K562 (cell line): Measurements from ENCODE around the gene IRX1. TPM values are rescaled to one million over a fixed set of nuclear protein-coding genes. Genes with fewer than 3 reads are reported as not detected.

ENCODE experiments used
- ATAC-seq: fragments of 200-7000 bp; cut with Tn5 transposase; 3 replicates; pipeline ENCODE4 v1.9.1; 2020; ENCODE audit warnings: moderate library complexity
- BruUV-seq: library from RNA; stranded (reverse); fragments of 400-500 nt; replicated peaks from 2 replicates; lab custom pipeline; 2021; lab: Mats Ljungman, UMichigan
- CTCF ChIA-PET: fragments of 300-600 bp; formaldehyde crosslinking; extraction: SDS; loops from one replicate; lab custom pipeline; 2021; ENCODE audit warnings: low intra/inter-chr PET ratio; lab: Yijun Ruan, JAX
- POLR2A ChIA-PET: fragments of 300-600, 350-650 bp; sonication (Branson Sonifier 250); formaldehyde crosslinking; extraction: SDS; loops from one replicate; lab custom pipeline; 2021; ENCODE audit warnings: antibody characterized with exemption, inconsistent platforms; lab: Yijun Ruan, JAX
- DNase-seq, 4 experiments: peaks; one replicate each; pipeline versions ENCODE4 v3.0.0 to v3.0.0-alpha.2; 2011 to 2018; ENCODE audit warnings: low spot score in 3 of 4, mixed read lengths in 3 of 4; ENCODE audit errors: extremely low read depth in 1 of 4
- FAIRE-seq: peaks from 2 replicates; lab custom pipeline; 2011; peaks lifted over from hg19 to GRCh38; lab: Jason Lieb, UNC
- H2AFZ ChIP-seq: 2 replicates; pipeline ENCODE4 v1.6.0; 2011; ENCODE audit warnings: low read depth, low read length, control low read depth, inconsistent platforms
- H3K27ac ChIP-seq: fragments of 200-600 bp; 3 replicates; pipeline ENCODE4 v1.8.0; 2011; ENCODE audit warnings: low read depth, mild to moderate bottlenecking, control low read depth, inconsistent platforms, low read length, moderate library complexity, mixed read lengths; ENCODE audit errors: extremely low read depth
- H3K27me3 ChIP-seq, 2 experiments: fragments of 300-600 bp in 1 of 2; 2 replicates in 1 of 2; 3 replicates in 1 of 2; pipeline versions ENCODE4 v1.6.0 to v1.8.0; 2011; ENCODE audit warnings: inconsistent platforms in 2 of 2, low read length in 2 of 2, mild to moderate bottlenecking in 1 of 2, mixed read lengths in 1 of 2, moderate library complexity in 1 of 2; ENCODE audit not compliant: control insufficient read depth in 2 of 2, insufficient read depth in 2 of 2
- H3K36me3 ChIP-seq: fragments of 300-600 bp; 3 replicates; pipeline ENCODE4 v1.8.0; 2011; ENCODE audit warnings: mild to moderate bottlenecking, low read length, inconsistent platforms; ENCODE audit not compliant: control insufficient read depth, insufficient read depth
- H3K4me1 ChIP-seq, 2 experiments: fragments of 200-600 bp in 1 of 2; replicated peaks in 1 of 2; 2 replicates in 1 of 2; 3 replicates in 1 of 2; pipeline versions ENCODE4 v1.5.1 to v1.8.0; 2011; ENCODE audit warnings: inconsistent platforms in 2 of 2, low read length in 2 of 2, mild to moderate bottlenecking in 1 of 2, mixed read lengths in 1 of 2, moderate library complexity in 1 of 2; ENCODE audit not compliant: control insufficient read depth in 2 of 2, insufficient read depth in 2 of 2
- H3K4me2 ChIP-seq: 2 replicates; pipeline ENCODE4 v1.6.1; 2011; ENCODE audit warnings: low read length, control low read depth, inconsistent platforms, mixed read lengths; ENCODE audit not compliant: insufficient read depth
- H3K4me3 ChIP-seq: fragments of 200-600 bp; sonication (generic), shearing (Covaris generic); 2 replicates; pipeline ENCODE4 v1.5.1; 2016; ENCODE audit warnings: control low read depth, inconsistent platforms
- H3K79me2 ChIP-seq: fragments of 200-600 bp; 3 replicates; pipeline ENCODE4 v1.8.0; 2011; ENCODE audit warnings: low read length, inconsistent platforms; ENCODE audit not compliant: control insufficient read depth, insufficient read depth
- H3K9ac ChIP-seq, 2 experiments: 2 replicates each; pipeline versions ENCODE4 v1.6.0 to v1.6.1; 2011; ENCODE audit warnings: low read depth in 2 of 2, low read length in 2 of 2, control low read depth in 1 of 2, inconsistent platforms in 1 of 2, mild to moderate bottlenecking in 1 of 2, mixed read lengths in 1 of 2; ENCODE audit not compliant: insufficient read depth in 1 of 2
- H3K9me1 ChIP-seq: one replicate; pipeline ENCODE4 v1.6.0; 2011; ENCODE audit warnings: inconsistent platforms, mild to moderate bottlenecking, low read length, moderate library complexity; ENCODE audit not compliant: control insufficient read depth, insufficient read depth
- H3K9me3 ChIP-seq: replicated peaks from 2 replicates; pipeline ENCODE4 v1.5.1; 2011; ENCODE audit warnings: low read depth, low read length, inconsistent platforms; ENCODE audit not compliant: control insufficient read depth, insufficient read depth
- H4K20me1 ChIP-seq: replicated peaks from 2 replicates; pipeline ENCODE4 v1.6.1; 2011; ENCODE audit warnings: low read length, inconsistent platforms, mixed read lengths; ENCODE audit not compliant: control insufficient read depth, insufficient read depth
- BHLHE40 ChIP-seq: IDR thresholded peaks from 2 replicates; pipeline ENCODE4 v1.6.1; 2011; ENCODE audit warnings: low read length, improper control_type of control experiment
- CREB3 ChIP-seq: fragments of 450-650 bp; conservative IDR thresholded peaks from 2 replicates; pipeline ENCODE4 v1.6.1; 2016; ENCODE audit warnings: missing genetic modification characterization, low read depth, mild to moderate bottlenecking, missing compliant biosample characterization, moderate library complexity
- E2F1 ChIP-seq: sonication (generic); formaldehyde crosslinking; IDR thresholded peaks from 2 replicates; pipeline ENCODE4 v1.8.1; 2023; ENCODE audit warnings: mild to moderate bottlenecking, missing genetic modification reagents, moderate library complexity
- E4F1 ChIP-seq: fragments of 250-450 bp; sonication (Bioruptor Pico); IDR thresholded peaks from 2 replicates; pipeline ENCODE4 v1.5.0; 2021; ENCODE audit warnings: mild to moderate bottlenecking, borderline replicate concordance
- GTF2B ChIP-seq: IDR thresholded peaks from 2 replicates; pipeline ENCODE4 v1.6.1; 2011; ENCODE audit not compliant: insufficient read length; ENCODE audit errors: extremely low read depth
- HDAC2 ChIP-seq: fragments of 450-650 bp; IDR thresholded peaks from 2 replicates; pipeline ENCODE4 v1.6.1; 2016; ENCODE audit warnings: mild to moderate bottlenecking
- HNRNPL ChIP-seq: fragments of 200-400 bp; formaldehyde crosslinking; IDR thresholded peaks from 2 replicates; pipeline ENCODE4 v1.6.1; 2017; ENCODE audit warnings: low read depth, mild to moderate bottlenecking, low read length
- MLX ChIP-seq, 2 experiments: fragments of 450-650 bp in 1 of 2; sonication (generic) in 1 of 2; formaldehyde crosslinking; conservative IDR thresholded peaks; 2 replicates each; pipeline versions ENCODE4 v1.4.0 to v1.8.1; 2020 to 2022; ENCODE audit warnings: mild to moderate bottlenecking in 1 of 2, missing genetic modification reagents in 1 of 2
- NCOA4 ChIP-seq: fragments of 450-650 bp; IDR thresholded peaks from 2 replicates; pipeline ENCODE4 v1.6.1; 2018; ENCODE audit warnings: mild to moderate bottlenecking; ENCODE audit not compliant: partially characterized antibody
- NFYB ChIP-seq: IDR thresholded peaks from 2 replicates; pipeline ENCODE4 v1.6.1; 2011; ENCODE audit warnings: mild to moderate bottlenecking, moderate library complexity; ENCODE audit not compliant: insufficient read length; ENCODE audit errors: extremely low read depth
- POLR2G ChIP-seq: fragments of 200-400 bp; formaldehyde crosslinking; IDR thresholded peaks from 2 replicates; pipeline ENCODE4 v1.6.1; 2017; ENCODE audit warnings: low read depth, mild to moderate bottlenecking, antibody characterized with exemption, low read length, moderate library complexity
- SMAD1 ChIP-seq: fragments of 150-350 bp; IDR thresholded peaks from 2 replicates; pipeline ENCODE4 v1.6.1; 2014; ENCODE audit warnings: low read length, low read depth; ENCODE audit not compliant: partially characterized antibody
- USF1 ChIP-seq: sonication (generic); formaldehyde crosslinking; IDR thresholded peaks from 2 replicates; pipeline ENCODE4 v1.9.0; 2022; ENCODE audit warnings: mild to moderate bottlenecking, missing genetic modification reagents
- ZNF121 ChIP-seq: sonication (generic); formaldehyde crosslinking; conservative IDR thresholded peaks from 2 replicates; pipeline ENCODE4 v1.8.0; 2022; ENCODE audit warnings: missing genetic modification reagents
- WGBS: fragments of 100-300 bp; shearing (Covaris generic); methylation state at CpG from one replicate; pipeline ENCODE4 v1.1.6; 2016; ENCODE audit warnings: low coverage, mixed read lengths; ENCODE audit not compliant: insufficient coverage; ENCODE audit errors: missing lambda C conversion rate; 5-methylcytosine and 5-hydroxymethylcytosine counted together
- in situ Hi-C: fragments of 300-500 bp; cut with MboI; formaldehyde crosslinking; loops from 4 replicates; pipeline ENCODE4 v1.15.0; 2018; ENCODE audit warnings: inconsistent platforms, mixed read lengths
- intact Hi-C: fragments of 100-400 bp; cut with micrococcal nuclease; formaldehyde crosslinking; loops from 2 replicates; pipeline ENCODE4 v1.14.2; 2022
- polyA plus RNA-seq, 8 experiments: library from polyadenylated mRNA; depleted of rRNA in 4 of 8; stranded (reverse) in 5 of 8; unstranded in 3 of 8; fragments of >200 nt; fragmentation: Nextera tagmentation in 2 of 8; fragmentation: Illumina TruSeq in 1 of 8; extraction: Ambion mirVana in 2 of 8; extraction: Trizol in 1 of 8; gene quantifications; 2 replicates each; pipeline versions ENCODE4 v1.2.1 to v1.2.3, GENCODE V29; 2011 to 2014; ENCODE audit warnings: inconsistent platforms in 1 of 8, missing spikeins in 1 of 8
- total RNA-seq, 7 experiments: library from RNA; depleted of rRNA in 6 of 7; stranded (reverse); fragments of >200 nt in 6 of 7; fragmentation: Illumina TruSeq in 2 of 7; extraction: Trizol in 2 of 7; gene quantifications; 2 replicates each; pipeline versions ENCODE4 v1.2.1 to v1.2.3, GENCODE V29; 2011 to 2021; ENCODE audit warnings: low replicate concordance in 1 of 7

Gene IRX1
- total and polyA plus RNA-seq, 9 of the 15 experiments (the other 6 are each of a cell fraction or from before 2014, with no cell fraction given): not detected

- Histone ChIP-seq H3K4me1 (peaks cover 0 to 18% of the 10 kb centered on the region in 2 experiments; a peak in 2 of 5 replicates), H4K20me1 (0 out of 2 replicates have a peak, but pooled peaks cover 4% of the 10 kb centered on the region), H3K9ac (no peak overlapping the region), H3K4me3 (no peak overlapping the region), H3K9me1 (no peaks in the 10 kb centered on the region), H2AFZ (no peak overlapping the region), H3K79me2 (no peaks in the 10 kb centered on the region), H3K27me3 (peaks cover 15 to 66% of the 10 kb centered on the region in 2 experiments; a peak in 4 of 5 replicates), H3K27ac (no peak overlapping the region), H3K36me3 (no peaks in the 10 kb centered on the region), H3K4me2 (no peak overlapping the region), H3K9me3 (no peaks in the 10 kb centered on the region)
- 5% methylated on average over 26 of the region's 50 CpGs for WGBS
- DNase-seq (no peak), ATAC-seq (no peak), FAIRE-seq (no peak)
- no TSS peak for BruUV-seq
- CTCF ChIA-PET: no interaction called here
- in situ Hi-C loops (no loop called here), intact Hi-C loops (no loop called here)
- POLR2A ChIA-PET: interaction anchor here (1.7 kb wide), 1 partner anchor 22 kb away, joined by 4 read pairs; no protein-coding TSS in a partner anchor
- TF ChIP-seq SMAD1: no peak
- no peak for TF ChIP-seq NCOA4
- TF ChIP-seq HDAC2: no peak
- TF ChIP-seq GTF2B: no peak
- no peak for TF ChIP-seq CREB3
- no peak for TF ChIP-seq ZNF121 (CRISPR knock-in tag)
- TF ChIP-seq BHLHE40: no peak
- no peak for TF ChIP-seq MLX (CRISPR knock-in tag; conservative IDR thresholded peaks at IDR 0.05)
- TF ChIP-seq POLR2G: no peak
- TF ChIP-seq NFYB: no peak
- no peak for TF ChIP-seq USF1
- TF ChIP-seq E2F1 (CRISPR knock-in tag): no peak
- TF ChIP-seq HNRNPL: no peak
- TF ChIP-seq E4F1: no peak
Measured at GRCh38 chr5:3606121-3606831, 10.6 kb downstream of the IRX1 start.
